ENCODE data around the gene TRPV6.

The TRPV6 gene

DNA sequence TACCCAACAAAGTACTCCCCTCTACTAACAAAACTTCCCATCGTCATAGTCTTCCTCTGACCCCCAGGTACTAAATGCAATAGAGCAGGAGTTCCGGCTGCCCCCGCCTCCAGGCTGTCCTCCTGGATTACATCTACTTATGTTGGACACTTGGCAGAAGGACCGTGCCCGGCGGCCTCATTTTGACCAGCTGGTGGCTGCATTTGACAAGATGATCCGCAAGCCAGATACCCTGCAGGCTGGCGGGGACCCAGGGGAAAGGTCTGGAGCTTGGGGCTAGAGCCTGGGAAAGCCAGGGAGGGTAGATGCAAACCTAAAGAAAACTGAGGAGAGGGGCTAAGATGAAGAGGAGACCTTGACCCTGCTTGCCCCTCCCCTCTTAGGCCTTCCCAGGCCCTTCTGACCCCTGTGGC, 15.4 kb downstream of the TRPV6 start:
- DNase-seq (ENCODE audit: low read depth in 2 of 3, low spot score in 2 of 3), result no peak

DNA sequence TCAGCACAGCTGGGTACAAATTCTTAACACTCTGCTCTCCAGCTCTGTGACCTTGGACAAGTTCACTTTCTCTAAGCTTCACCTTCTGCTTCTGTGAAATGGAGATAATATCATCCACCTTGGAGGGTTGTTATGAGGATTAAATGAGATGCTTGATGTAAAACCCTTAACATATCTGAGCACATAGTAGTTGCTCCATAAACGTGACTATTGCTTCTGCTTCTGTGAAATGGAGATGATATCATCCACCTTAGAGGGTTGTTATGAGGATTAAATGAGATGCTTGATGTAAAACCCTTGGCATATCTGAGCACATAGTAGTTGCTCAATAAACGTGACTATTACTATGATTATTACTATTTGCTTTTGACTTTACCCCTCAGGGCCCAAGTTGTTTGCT, 16.1 kb downstream of the TRPV6 start:
- no peak for DNase-seq (ENCODE audit: low read depth in 2 of 3, low spot score in 2 of 3)

DNA sequence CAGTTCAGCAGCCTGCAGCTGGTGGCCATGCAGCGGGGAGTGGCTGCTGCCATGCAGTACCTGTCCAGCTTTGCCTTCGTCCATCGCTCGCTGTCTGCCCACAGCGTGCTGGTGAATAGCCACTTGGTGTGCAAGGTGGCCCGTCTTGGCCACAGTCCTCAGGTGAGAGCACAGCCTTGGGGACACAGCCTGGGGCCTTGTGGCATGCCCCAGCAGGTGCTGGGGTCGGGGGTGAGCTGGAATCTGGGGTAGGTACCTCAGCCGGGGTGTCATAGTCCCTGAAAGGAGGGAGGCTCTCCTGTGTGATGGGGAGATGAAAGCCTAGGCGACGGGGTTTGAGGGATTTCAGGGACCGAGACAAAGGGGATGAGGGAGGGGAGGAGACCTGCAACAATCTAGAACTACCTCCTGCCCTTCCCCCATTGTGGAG, 16.5 kb downstream of the TRPV6 start:
- no peak for DNase-seq (ENCODE audit: low read depth in 2 of 3, low spot score in 2 of 3)

DNA sequence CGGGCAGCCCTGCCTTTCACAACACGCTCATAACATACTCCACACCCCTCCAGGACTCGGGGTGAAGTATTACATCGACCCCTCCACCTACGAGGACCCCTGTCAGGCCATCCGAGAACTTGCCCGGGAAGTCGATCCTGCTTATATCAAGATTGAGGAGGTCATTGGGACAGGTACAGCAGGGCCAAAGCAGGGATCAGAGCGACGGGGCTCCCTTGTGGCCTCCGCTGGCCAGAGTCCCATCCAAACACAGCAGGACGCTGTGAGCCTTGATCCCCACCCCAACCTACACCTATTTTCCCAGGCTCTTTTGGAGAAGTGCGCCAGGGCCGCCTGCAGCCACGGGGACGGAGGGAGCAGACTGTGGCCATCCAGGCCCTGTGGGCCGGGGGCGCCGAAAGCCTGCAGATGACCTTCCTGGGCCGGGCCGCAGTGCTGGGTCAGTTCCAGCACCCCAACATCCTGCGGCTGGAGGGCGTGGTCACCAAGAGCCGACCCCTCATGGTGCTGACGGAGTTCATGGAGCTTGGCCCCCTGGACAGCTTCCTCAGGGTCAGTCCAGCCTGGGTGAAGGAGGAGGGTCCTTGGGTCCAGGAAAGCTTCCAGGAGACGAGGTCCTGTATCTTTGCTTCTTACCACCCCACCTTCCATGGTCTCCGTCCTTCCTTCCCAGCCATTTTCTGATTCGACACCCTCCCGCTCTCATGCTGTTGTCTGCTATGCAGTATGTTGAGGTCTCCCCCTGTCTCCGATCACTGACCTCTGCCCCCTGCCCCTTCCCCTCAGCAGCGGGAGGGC, 17.2 kb downstream of the TRPV6 start:
- no peak for DNase-seq (ENCODE audit: low read depth in 2 of 3, low spot score in 2 of 3)

DNA sequence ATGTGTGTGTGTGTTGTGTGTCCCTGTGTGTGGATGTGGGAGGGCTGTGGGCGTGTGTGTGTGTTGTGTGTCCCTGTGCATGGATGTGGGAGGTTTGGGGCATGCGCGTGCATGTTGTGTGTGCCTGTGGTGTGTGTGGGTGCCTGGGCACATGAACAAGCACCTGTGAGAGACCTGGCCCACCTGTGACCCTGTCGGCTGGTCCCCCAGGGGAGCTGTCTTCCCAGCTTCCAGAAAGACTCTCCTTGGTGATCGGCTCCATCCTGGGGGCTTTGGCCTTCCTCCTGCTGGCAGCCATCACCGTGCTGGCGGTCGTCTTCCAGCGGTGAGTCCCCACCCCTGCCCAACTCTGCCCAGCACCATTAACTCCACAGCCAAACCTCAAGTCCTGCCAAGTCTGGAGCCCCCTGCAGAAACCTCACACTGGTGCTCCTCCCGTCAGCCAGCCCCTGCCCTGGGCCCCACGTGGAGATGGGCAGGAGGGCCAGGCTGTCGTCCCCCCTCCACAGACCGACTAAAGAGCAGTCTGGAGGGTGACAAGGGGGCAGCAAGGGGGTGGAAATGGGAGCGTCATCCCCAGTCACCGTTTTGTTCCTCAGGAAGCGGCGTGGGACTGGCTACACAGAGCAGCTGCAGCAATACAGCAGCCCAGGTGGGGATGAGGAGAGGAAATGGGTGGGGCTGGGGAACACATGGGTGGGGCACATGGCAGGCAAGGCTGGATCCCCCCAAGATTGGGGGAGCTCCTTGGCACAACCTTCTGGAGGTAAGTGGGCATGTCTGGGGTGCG, 18.0 kb downstream of the TRPV6 start:
- DNase-seq (ENCODE audit: low read depth in 2 of 3, low spot score in 2 of 3), result no peak

DNA sequence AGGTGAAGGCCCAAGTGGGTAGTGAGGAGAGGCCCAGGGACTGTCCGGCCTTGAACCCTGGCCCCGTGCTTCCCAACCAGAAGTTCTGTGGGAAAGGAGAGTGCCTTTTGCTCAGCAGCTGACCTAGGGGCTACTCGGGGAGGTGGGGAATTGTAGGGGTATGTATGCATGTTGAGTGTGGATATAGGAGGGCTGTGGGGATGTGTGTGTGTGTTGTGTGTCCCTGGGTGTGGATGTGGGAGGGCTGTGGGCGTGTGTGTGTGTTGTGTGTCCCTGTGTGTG, 18.5 kb downstream of the TRPV6 start:
- no peak for DNase-seq (ENCODE audit: low read depth in 2 of 3, low spot score in 2 of 3)

DNA sequence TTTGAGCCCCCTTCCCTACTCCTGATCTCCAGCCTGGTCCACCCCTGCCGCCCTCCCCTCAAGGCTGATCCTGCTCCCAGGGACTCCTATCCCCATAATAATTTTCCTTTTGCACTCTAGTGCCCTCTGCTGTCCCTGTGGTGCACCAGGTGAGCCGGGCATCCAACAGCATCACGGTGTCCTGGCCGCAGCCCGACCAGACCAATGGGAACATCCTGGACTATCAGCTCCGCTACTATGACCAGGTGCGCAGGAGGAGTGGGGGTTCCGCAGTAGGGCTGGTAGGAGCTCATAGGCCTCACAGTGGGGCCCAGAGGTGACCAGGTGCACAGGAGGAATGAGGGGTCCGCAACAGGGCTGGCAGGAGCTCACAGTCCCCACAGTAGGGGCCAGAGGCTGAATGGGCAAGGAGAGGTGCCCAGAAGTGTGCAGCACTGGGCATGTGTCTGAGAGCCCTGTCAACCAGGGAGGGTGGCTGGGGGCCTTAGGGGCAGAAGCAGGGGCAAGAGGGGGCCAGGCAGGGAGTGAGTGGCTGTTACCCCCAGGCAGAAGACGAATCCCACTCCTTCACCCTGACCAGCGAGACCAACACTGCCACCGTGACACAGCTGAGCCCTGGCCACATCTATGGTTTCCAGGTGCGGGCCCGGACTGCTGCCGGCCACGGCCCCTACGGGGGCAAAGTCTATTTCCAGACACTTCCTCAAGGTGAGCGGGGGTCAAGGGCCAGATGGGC, 19.0 kb downstream of the TRPV6 start:
- DNase-seq (ENCODE audit: low read depth in 2 of 3, low spot score in 2 of 3), result no peak

DNA sequence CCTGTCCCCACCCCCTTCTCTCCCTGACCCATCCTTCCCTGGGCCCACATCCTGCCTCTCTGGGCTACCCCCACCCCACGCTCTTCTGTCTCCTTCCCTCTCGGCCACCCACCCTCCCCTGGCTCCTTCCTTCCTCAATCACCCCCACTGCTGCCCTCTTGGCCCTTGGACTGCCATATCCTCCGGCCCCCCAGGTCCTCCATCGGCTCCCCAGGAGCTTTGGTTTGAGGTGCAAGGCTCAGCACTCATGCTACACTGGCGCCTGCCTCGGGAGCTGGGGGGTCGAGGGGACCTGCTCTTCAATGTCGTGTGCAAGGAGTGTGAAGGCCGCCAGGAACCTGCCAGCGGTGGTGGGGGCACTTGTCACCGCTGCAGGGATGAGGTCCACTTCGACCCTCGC, 19.8 kb downstream of the TRPV6 start:
- no peak for DNase-seq (ENCODE audit: low read depth in 2 of 3, low spot score in 2 of 3)

DNA sequence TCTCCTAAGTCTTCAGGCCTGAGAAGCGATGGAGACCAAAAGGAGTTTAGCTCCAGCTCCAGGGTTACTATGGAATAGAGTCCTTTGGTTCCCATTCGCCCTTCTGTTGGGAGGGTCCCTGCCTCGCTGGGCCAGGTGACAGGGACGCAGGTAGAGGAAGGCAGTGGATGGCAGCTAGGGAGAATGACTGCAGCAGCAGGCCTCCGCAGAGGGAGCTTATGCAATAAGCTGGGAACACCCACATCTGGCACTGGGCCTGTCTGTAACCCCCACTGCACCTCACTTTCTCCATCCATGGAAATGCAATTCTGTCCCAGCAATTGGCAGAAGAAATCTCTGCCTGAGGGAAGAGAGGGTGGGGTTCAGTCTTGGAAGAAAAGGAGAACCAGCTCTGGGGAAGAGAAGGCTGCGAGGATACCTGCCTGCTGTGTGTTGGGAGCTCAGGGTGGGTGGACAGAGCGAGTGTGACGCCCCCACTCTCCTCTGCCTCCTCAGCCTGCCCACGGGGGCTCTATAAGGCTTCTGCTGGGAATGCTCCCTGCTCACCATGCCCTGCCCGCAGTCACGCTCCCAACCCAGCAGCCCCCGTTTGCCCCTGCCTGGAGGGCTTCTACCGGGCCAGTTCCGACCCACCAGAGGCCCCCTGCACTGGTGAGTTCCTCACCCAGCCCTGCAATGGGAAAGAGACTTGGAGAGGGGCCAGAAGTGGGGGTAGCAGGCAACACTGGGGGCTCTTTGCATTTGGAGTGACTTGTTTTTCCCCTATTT, 20.4 kb downstream of the TRPV6 start:
- no peak for DNase-seq (ENCODE audit: low read depth in 2 of 3, low spot score in 2 of 3)

DNA sequence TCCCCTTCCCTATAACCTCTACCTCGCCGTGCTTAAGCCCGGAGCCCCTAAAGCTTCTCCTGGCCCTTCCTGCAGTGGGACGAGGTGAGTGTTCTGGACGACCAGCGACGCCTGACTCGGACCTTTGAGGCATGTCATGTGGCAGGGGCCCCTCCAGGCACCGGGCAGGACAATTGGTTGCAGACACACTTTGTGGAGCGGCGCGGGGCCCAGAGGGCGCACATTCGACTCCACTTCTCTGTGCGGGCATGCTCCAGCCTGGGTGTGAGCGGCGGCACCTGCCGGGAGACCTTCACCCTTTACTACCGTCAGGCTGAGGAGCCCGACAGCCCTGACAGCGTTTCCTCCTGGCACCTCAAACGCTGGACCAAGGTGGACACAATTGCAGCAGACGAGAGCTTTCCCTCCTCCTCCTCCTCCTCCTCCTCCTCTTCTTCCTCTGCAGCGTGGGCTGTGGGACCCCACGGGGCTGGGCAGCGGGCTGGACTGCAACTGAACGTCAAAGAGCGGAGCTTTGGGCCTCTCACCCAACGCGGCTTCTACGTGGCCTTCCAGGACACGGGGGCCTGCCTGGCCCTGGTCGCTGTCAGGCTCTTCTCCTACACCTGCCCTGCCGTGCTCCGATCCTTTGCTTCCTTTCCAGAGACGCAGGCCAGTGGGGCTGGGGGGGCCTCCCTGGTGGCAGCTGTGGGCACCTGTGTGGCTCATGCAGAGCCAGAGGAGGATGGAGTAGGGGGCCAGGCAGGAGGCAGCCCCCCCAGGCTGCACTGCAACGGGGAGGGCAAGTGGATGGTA, 21.5 kb downstream of the TRPV6 start:
- no peak for DNase-seq (ENCODE audit: low read depth in 2 of 3, low spot score in 2 of 3)

DNA sequence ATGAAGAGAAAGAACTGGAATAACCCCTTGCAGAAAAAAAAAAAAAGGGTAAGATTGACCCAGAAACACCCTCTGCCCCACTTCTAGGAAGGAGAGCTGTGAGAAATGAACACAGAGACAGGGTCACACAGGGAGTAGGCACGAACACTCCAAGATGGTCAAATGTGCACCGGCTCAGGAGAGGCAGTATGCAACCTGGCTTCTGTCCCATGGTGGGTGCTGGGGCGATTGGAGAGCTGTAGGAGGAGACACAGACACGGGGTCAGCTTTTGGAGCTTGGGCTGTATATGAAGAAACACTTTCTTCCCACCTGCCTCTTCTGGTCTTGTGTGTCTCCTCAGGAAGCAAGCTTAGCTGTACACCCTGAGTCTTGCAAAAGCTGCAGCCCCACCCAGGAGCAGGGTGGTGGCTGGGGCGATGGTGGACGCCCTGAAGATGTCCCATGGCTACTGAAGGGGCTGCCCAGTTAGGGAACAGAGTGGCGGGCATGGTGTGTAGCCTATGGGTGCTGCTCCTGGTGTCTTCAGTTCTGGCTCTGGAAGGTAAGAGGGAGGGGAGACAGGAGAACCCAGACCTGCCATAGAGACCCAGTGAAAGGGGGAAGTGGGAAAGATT, 22.7 kb downstream of the TRPV6 start:
- DNase-seq (ENCODE audit: low read depth in 2 of 3, low spot score in 2 of 3), result no peak

DNA sequence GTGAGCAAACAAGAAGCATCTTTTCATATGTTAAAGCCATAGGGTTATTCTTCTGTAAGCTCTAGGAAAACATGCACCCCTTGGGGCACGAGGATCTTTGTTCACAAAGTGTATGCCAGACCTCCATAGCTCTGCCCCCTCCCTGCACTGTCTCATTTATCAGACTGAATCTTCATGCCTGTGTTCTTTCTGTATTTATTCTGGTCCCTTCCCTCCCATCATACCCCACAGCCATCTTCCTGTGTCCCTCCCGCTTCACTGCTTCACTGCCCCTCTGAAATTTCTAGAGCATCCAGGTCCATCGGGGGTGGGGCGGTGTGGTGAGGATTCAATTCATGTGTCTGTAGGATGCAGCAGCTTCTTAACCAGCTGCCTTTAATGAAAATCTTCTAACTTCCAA, 23.2 kb downstream of the TRPV6 start:
- DNase-seq (ENCODE audit: low read depth in 2 of 3, low spot score in 2 of 3), result no peak

DNA sequence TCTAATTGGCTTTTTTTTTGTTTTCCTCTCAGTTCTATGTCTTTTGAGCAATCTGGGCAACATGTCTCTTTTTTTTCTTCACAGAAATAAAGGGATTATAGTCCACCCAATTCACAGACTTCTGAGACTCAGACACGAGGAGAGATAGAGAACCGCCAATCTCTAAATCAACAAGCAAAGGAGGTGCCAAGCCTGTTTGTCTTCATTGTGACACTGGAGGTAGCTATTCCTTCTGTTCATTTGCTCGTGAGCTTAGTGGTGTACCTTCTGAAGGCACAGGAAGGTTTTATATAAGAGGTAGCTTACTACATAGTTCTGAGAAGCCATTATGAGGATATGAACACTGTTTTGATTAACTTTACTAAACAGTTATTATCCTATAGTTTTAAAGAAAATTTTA, 24.6 kb downstream of the TRPV6 start:
- DNase-seq (ENCODE audit: low read depth in 2 of 3, low spot score in 2 of 3), result no peak

DNA sequence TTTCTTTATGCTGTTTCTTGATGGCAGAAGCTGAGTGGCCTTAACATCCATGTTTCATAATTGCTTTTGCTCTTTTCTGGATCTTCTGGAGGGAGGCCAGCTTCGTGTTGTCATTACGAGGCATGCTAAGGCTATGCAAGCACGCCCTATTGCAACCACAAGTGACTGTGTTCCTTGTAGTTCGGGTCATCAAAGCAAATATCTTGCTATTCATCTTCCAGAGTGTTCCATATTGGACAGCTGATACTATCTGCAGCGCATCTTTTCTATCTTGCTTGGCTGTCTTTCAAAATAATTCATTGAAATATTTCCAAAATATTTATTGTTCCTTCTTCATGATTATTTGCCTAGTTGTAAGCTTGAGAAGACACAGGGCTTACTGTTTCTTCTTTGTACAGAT, 25.7 kb downstream of the TRPV6 start:
- DNase-seq (ENCODE audit: low read depth in 2 of 3, low spot score in 2 of 3), result no peak

DNA sequence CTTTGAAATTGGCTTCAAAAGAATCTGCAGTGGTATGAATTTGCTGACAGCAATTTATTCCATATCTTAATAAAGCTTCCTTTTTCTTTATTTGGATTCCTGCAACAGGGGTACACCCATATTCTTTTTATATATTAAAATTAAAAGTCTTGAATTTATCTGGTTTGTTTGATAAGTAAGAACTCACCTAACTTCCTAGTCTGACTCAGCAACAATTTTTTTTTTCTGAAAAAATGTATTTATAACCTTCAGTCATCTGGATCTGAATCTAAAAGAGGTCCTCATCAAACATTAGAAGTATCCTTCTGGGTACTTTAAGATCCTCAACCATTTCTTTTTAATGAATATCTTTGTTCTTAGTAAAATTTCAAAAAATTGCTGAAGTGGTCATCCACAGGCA, 26.1 kb downstream of the TRPV6 start:
- no peak for DNase-seq (ENCODE audit: low read depth in 2 of 3, low spot score in 2 of 3)

DNA sequence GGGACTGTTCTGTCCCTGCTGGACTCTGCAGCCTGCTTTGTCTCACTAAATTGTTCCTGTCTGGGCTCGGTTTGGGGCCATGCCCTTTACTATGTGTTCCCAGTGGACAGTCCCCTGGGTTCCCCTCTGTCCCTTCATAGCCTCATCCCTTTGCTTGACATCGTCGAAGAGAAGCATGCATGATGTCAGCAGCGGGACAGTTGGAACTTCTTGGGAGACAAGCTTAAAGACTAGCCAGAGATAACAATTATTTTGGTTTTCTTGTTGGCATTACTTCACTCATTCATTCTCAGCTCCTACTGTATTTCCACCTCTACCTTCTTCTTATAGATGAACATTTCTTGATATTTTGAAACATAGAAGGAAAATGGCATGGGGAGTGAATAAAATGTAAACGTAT, 27.9 kb downstream of the TRPV6 start:
- DNase-seq (ENCODE audit: low read depth in 2 of 3, low spot score in 2 of 3), result no peak

DNA sequence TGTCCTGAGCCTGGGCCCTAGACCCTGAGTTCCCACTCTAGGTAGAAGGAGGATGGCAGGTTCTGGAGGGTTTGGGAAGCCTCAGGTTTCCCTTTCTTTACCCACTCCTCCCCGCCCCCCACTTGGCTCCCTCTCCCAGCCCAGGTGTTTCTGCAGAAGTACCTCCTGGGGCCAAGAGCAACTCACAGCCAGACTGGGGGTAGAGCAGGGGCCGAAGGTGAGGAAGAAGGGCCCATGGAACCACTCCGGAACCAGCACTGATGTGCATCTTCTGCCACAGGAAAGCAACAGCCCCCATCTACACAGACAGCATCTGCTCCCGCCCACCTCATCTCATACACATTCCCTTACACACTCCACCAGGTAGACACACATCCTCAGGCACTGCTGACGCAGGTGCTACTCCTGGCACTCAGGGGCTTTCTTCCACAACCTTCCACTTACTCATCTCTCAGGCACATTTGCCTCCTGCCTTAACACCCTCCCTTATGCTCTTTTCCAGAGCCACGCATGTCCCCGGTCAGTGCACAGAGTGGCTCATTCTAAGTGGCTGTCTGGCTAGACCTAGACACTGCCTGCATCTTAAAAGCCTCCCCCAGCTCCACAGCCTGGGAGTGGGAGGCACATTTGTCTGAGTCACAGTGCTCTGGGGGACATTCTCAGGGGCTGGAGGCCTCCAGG, 28.8 kb downstream of the TRPV6 start:
- no peak for DNase-seq (ENCODE audit: low read depth in 2 of 3, low spot score in 2 of 3)

DNA sequence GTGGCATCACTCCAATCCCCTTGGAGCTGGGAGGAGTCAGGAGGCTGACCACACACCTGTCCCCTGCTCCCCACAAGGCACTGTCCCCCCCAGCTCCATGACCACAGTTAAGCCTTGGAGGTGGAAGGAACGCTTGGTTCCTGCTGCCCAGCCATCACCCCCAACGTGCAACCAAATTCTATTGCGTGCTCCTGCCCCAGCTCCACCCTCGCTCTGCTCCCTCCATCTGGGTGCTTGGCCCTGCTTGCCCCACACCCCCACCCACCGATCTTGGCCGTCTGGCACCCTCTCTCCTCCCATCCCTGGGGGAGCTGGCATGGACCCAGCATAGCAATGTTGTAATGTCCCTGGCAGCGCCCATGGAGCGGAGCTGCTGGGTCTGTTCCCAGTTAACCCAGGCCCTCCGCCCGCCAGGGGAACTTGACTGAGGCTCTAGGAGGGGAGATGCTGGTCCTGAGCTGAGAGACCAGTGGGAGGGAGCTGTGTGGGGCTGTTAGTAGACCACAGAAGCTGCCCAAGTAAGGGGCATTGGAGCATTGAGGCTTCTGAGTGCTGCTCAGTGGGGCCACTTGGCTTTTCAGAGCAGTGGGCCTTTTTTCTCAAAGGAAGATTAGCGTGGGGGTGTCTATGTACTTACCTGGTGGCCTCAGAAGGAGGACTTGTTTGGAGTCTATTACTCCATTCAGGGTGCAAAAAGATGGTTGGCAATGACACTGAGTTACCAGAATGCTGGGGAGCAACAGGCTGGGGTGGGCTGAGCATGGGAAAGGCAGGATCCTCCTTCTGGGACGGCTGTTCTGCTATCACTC, 29.6 kb downstream of the TRPV6 start:
- DNase-seq (ENCODE audit: low read depth in 2 of 3, low spot score in 2 of 3), result no peak

Measured in activated CD8-positive, alpha-beta memory T cell treated with anti-CD3 and anti-CD28 coated beads for 48 hours (primary cell).